ENCODE data around the gene FGFBP2.

FGFBP2 gene

GRCh38 chr4:15988222-15988621 is 25.2 kb upstream of the FGFBP2 start:
- Histone ChIP-seq H3K9ac (ENCODE audit: low read depth, low read length, poor library complexity, severe bottlenecking) (no peak overlapping the region), H3K4me2 (ENCODE audit: low read depth, low read length, poor library complexity, severe bottlenecking) (no peak overlapping the region), H3K9me3 (ENCODE audit: insufficient read depth, low read depth, low read length) (no peaks in the 10 kb centered on the region), H3K4me3 (ENCODE audit: low read length, poor library complexity, severe bottlenecking) (no peak overlapping the region), H4K20me1 (ENCODE audit: insufficient read depth, low read length, poor library complexity, severe bottlenecking) (no peaks in the 10 kb centered on the region), H3F3A (ENCODE audit: low read depth) (no peaks in the 10 kb centered on the region), H3K9me2 (replicated peaks; ENCODE audit: low read depth, low read length) (no peaks in the 10 kb centered on the region), H3K79me2 (ENCODE audit: insufficient read depth, low read length) (no peaks in the 10 kb centered on the region), H3K36me3 (ENCODE audit: insufficient read depth, low read length) (no peaks in the 10 kb centered on the region), H3K27me3 (ENCODE audit: insufficient read depth, low read length, poor library complexity, severe bottlenecking) (no peaks in the 10 kb centered on the region), H3K4me1 (ENCODE audit: insufficient read depth, low read length, poor library complexity, severe bottlenecking) (peaks cover 9% of the 10 kb centered on the region), H2AFZ (ENCODE audit: low read length) (no peak overlapping the region)
- TF ChIP-seq CTCF (conservative IDR thresholded peaks at IDR 0.05; ENCODE audit: low read length) = no peak
- TF ChIP-seq EZH2phosphoT487 (IDR thresholded peaks at IDR 0.05; ENCODE audit: borderline replicate concordance) = no peak

DNA sequence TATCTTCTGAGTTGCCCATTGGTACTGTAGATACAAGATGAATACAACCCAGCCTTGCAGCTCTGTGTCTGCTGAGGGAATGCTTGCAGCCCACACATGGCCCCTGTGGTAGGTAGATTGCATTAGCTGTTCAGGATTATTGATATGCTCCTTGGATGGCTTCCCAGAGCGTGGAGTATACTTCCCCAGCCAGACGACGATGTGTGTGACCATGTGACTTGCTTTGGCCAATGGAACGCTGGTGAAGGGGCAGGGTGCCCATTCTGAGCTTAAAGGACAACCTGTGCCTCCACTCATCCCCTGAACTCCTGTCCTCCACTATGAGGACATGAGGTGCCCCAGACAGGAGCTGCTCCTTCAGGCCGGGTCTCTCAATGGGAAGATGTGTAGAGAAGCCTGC is 23.9 kb upstream of the FGFBP2 start:
- H3K9ac ChIP-seq (ENCODE audit: low read depth, low read length, poor library complexity, severe bottlenecking) = no peak overlapping the region
- H3K9me2 ChIP-seq (replicated peaks; ENCODE audit: low read depth, low read length) = no peaks in the 10 kb centered on the region
- no peak overlapping the region for H3K4me3 ChIP-seq (ENCODE audit: low read length, poor library complexity, severe bottlenecking)
- no peak overlapping the region for H3K4me2 ChIP-seq (ENCODE audit: low read depth, low read length, poor library complexity, severe bottlenecking)
- no peak overlapping the region for H2AFZ ChIP-seq (ENCODE audit: low read length)
- TF ChIP-seq EZH2phosphoT487 (IDR thresholded peaks at IDR 0.05; ENCODE audit: borderline replicate concordance) (no peak), CTCF (conservative IDR thresholded peaks at IDR 0.05; ENCODE audit: low read length) (no peak)
- no peaks in the 10 kb centered on the region for H3F3A ChIP-seq (ENCODE audit: low read depth)
- no peaks in the 10 kb centered on the region for H4K20me1 ChIP-seq (ENCODE audit: insufficient read depth, low read length, poor library complexity, severe bottlenecking)
- H3K36me3 ChIP-seq (ENCODE audit: insufficient read depth, low read length) = no peaks in the 10 kb centered on the region
- H3K9me3 ChIP-seq (ENCODE audit: insufficient read depth, low read depth, low read length) = no peaks in the 10 kb centered on the region
- H3K79me2 ChIP-seq (ENCODE audit: insufficient read depth, low read length) = no peaks in the 10 kb centered on the region
- peaks cover 6% of the 10 kb centered on the region for H3K4me1 ChIP-seq (ENCODE audit: insufficient read depth, low read length, poor library complexity, severe bottlenecking)
- H3K27me3 ChIP-seq (ENCODE audit: insufficient read depth, low read length, poor library complexity, severe bottlenecking) = no peaks in the 10 kb centered on the region

GRCh38 chr4:15983610-15984009 is 20.6 kb upstream of the FGFBP2 start:
- no peaks in the 10 kb centered on the region for H4K20me1 ChIP-seq (ENCODE audit: insufficient read depth, low read length, poor library complexity, severe bottlenecking)
- no peak overlapping the region for H2AFZ ChIP-seq (ENCODE audit: low read length)
- H3F3A ChIP-seq (ENCODE audit: low read depth) = no peaks in the 10 kb centered on the region
- H3K9me3 ChIP-seq (ENCODE audit: insufficient read depth, low read depth, low read length) = no peaks in the 10 kb centered on the region
- no peak overlapping the region for H3K9ac ChIP-seq (ENCODE audit: low read depth, low read length, poor library complexity, severe bottlenecking)
- no peak overlapping the region for H3K4me3 ChIP-seq (ENCODE audit: low read length, poor library complexity, severe bottlenecking)
- no peak overlapping the region for H3K4me2 ChIP-seq (ENCODE audit: low read depth, low read length, poor library complexity, severe bottlenecking)
- H3K4me1 ChIP-seq (ENCODE audit: insufficient read depth, low read length, poor library complexity, severe bottlenecking) = peaks cover 6% of the 10 kb centered on the region
- no peak for TF ChIP-seq CTCF (conservative IDR thresholded peaks at IDR 0.05; ENCODE audit: low read length)
- TF ChIP-seq EZH2phosphoT487 (IDR thresholded peaks at IDR 0.05; ENCODE audit: borderline replicate concordance) = no peak
- H3K9me2 ChIP-seq (replicated peaks; ENCODE audit: low read depth, low read length) = no peaks in the 10 kb centered on the region
- no peaks in the 10 kb centered on the region for H3K36me3 ChIP-seq (ENCODE audit: insufficient read depth, low read length)
- no peaks in the 10 kb centered on the region for H3K27me3 ChIP-seq (ENCODE audit: insufficient read depth, low read length, poor library complexity, severe bottlenecking)
- H3K79me2 ChIP-seq (ENCODE audit: insufficient read depth, low read length) = no peaks in the 10 kb centered on the region

Measured in Loucy (cell line).